Stimulated activated CD4-positive, alpha-beta T cell treated with anti-CD3 and anti-CD28 coated beads, Interleukin-2, amount 100 ng/mL, for 4 hours (primary cell): Measurements from ENCODE around the gene OR2H2.
A peak's percentile ranks its signal among the peaks of the same experiment; 100 is the strongest.

Experiments
- DNase-seq: peaks from one replicate; pipeline ENCODE4 v3.0.0-alpha.2; 2020; ENCODE audit warnings: low read depth

The OR2H2 gene

DNA sequence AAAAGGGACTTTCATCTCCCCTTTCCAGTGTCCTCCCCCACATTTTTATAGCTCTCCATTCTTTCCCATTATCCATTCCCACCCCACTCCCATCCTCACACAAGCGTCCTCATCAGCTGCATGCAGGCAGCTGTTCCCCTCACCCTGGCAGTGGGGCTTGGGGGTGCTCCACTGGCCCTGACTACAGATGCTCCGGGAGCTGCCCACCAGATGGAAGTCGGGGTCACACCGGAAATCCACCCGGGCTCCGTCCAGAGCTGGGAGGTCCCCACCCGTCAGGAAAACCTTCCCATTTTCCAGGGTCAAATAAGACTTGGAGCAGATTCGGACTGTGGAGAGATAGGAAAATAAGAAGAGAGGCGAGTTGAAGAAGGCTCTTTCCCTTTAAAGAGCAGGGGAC lies 45.4 kb downstream of the OR2H2 start:
- DNase-seq, result no peak

DNA sequence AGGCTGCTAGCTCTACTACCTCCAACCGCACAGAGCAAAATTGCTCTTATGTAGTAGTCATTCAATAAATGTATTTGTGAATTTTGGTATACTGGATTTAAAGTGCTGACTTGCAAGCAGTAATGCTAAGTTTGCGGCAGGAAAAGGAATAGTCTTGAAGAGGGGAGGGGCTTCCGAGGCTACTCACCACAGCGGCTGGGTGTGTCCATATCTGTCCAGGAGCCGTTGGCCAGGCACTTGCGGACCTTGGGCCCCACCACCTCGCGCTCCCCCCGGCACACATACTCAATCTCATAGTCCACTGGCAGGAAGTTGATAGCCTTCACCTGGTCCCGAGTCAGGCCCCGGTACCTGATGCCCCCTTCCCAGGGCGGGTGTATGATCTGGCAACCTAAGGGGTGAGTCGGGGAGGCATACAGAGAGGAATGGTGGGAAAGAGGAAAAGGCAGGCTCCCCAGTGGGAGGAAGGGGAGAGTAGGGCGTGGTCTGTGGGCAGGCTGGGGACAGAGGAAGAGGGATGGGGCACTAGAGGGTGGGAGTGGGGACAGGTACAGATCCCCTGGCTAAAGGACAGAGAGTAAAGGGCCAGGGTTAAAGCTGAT lies 46.4 kb downstream of the OR2H2 start:
- DNase-seq, result no peak

DNA sequence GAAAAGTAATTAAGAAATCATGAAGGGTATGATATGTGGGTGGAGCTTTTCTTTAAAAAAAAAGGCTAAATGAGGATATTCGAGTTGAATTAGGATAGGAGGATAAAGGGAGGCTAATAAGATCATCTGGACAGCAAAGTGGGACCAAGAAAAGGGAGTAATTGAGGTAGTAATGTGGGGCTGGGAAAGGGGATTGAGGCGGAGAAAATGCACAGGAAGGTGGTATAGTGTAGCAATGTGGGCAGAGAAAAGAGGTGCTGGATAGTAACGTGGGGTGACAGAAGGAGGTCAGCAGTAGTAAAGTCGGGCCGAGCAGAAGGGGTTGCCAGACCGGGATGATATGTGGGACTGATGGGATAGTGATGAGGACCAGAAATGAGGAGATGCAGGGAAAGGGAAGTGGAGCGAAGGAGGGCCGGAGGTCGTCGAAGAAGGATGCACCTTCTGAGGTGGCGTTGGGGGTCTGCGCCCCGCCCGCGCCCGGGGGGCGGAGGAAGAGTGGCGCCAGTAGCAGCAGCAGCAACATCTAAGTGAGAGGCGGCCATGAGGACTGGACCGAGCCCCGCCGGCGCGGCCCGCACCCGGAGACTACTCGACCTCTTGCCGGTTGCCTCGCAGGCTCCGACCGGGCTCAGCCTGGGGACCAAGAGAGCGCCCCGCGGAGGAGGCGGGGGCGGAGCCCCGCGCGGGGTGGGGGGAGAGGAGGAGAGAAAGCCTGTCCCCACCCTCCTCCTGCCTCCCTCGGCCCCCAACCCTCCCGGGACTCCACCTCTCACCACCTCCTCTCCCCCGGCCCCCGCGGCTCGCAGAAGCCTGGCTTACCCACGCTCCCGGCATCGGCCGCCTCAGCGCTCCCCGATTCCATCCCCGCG lies 47.2 kb downstream of the OR2H2 start:
- peak; percentile 70 for DNase-seq

DNA sequence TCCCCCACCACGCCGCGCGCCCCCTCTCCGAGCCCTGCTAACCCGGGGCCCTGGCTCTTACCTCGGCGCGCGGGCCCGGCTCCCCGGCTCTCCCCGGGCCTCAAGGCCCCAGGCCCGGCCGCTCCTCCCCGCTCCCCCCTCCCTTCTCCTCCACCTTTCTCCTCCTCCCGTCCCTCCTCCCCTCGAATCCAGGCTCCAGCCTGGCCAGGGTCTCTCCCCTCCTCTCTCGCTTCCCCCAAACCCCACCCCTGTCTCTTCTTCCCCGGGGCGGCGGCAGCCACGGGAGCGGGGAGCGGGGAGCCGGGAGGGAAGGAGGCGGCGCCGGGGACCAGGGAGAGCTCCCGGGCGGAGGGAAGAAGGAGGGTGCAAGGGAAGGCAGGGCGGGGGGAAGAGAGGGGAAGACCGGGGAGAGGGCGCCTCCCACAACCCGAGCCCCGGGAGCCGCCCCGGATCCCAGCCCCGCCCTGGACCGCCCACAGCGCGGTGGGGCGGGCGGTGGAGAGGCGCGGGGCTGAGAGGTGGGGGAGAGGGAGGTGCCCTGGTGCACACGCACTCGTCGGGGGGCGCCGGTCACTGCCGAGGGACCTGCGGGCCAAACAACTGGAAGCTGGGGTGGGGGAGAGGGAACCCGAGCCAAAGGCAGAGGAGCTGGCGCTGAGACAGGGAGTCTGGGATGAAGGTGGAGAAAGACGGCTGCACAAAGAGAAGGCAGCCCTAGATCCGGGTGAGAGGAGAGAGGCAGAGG lies 48.0 kb downstream of the OR2H2 start, which contains the start of gene GABBR1:
TSS of gene GABBR1 (minus strand) at position 395 of the 745 bp plus-strand sequence. CDS start 798 bp downstream, outside the sequence.
- peak; percentile 57 for DNase-seq

DNA sequence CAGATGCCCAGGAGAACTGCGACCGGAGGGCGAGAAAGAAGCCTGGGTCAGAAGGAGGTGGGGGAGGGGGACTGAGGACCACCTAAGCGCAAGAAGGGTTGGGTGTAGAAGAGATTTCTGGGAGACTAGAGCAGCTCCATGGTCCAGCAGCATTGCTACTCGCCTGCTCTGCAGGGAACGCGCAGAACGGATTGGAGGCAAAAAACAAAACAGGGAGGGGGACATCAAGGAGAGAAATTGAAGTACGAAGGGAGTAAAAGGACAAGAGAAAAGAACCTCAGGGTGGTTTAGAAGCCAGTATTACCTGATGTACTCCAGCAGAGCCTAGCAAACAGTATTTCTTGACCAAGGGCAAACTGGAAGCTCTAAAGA lies 48.6 kb downstream of the OR2H2 start:
- DNase-seq, result no peak

DNA sequence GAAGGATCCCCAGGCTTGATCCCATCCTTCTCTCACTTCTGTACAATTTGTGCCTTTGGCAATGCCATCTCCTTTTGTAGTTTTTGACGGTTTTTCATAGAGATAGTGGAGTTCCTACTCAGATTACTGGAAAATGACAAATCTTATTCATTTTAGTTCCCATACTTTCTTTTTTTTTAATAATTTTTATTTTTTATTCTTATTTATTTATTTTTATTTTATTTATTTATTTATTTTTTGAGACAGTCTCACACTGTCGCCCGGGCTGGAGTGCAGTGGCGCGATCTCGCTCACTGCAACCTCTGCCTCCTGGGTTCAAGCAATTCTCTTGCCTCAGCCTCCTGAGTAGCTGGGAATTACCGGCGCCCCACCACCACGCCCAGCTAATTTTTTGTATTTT lies 52.3 kb downstream of the OR2H2 start:
- DNase-seq, result no peak
